SK-N-SH (cell line): ENCODE measurements around the gene CKMT2. TPM values are rescaled to one million over a fixed set of nuclear protein-coding genes. Genes with fewer than 3 reads are reported as not detected.

Experiments used
- CTCF ChIA-PET: fragments of 300-600, 350-600 bp; formaldehyde crosslinking; extraction: SDS; loops from one replicate; lab custom pipeline; 2021; lab: Yijun Ruan, JAX
- POLR2A ChIA-PET: fragments of 350-600 bp; sonication (Branson Sonifier 250); formaldehyde crosslinking; extraction: SDS; loops from one replicate; lab custom pipeline; 2020; ENCODE audit warnings: antibody characterized with exemption, inconsistent platforms; lab: Yijun Ruan, JAX
- DNase-seq: peaks from one replicate; pipeline ENCODE4 v3.0.0; 2012
- H2AFZ ChIP-seq: fragments of 200-600 bp; sonication (generic); 2 replicates; pipeline ENCODE4 v1.8.1; 2016; ENCODE audit warnings: antibody characterized with exemption, mild to moderate bottlenecking, low read depth
- H3F3A ChIP-seq: fragments of 200-600 bp; sonication (generic); replicated peaks from 2 replicates; pipeline ENCODE3; 2016; ENCODE audit warnings: antibody characterized with exemption, mild to moderate bottlenecking; ENCODE audit not compliant: insufficient read depth
- H3K27ac ChIP-seq, 2 experiments: fragments of 200-500 bp in 1 of 2; fragments of 200-600 bp in 1 of 2; sonication (Bioruptor generic) in 1 of 2; sonication (generic), shearing (Covaris generic) in 1 of 2; 2 replicates each; pipeline versions ENCODE4 v1.5.1 to v1.6.1; 2014 to 2016; ENCODE audit warnings: low read depth in 2 of 2, inconsistent platforms in 1 of 2, low read length in 1 of 2, mild to moderate bottlenecking in 1 of 2, mixed read lengths in 1 of 2
- H3K27me3 ChIP-seq: fragments of 200-600 bp; sonication (generic), shearing (Covaris generic); 2 replicates; pipeline ENCODE4 v1.6.1; 2016; ENCODE audit warnings: mixed run types; ENCODE audit not compliant: insufficient read depth
- H3K36me3 ChIP-seq, 2 experiments: fragments of 200-500 bp in 1 of 2; fragments of 200-600 bp in 1 of 2; sonication (Bioruptor generic) in 1 of 2; sonication (generic) in 1 of 2; replicated peaks in 1 of 2; 2 replicates each; pipeline versions ENCODE3 to v1.5.1; 2014 to 2016; ENCODE audit warnings: low read length in 1 of 2, mild to moderate bottlenecking in 1 of 2; ENCODE audit not compliant: insufficient read depth in 2 of 2, control insufficient read depth in 1 of 2
- H3K4me1 ChIP-seq, 2 experiments: fragments of 200-500 bp in 1 of 2; fragments of 200-600 bp in 1 of 2; sonication (Bioruptor generic) in 1 of 2; sonication (generic), shearing (Covaris generic) in 1 of 2; 2 replicates each; pipeline versions ENCODE4 v1.5.1 to v1.6.1; 2014 to 2016; ENCODE audit warnings: low read depth in 1 of 2, low read length in 1 of 2, mixed run types in 1 of 2; ENCODE audit not compliant: insufficient read depth in 2 of 2, control insufficient read depth in 1 of 2
- H3K4me2 ChIP-seq: fragments of 200-600 bp; sonication (generic), shearing (Covaris generic); 2 replicates; pipeline ENCODE4 v1.6.1; 2017; ENCODE audit warnings: mixed run types
- H3K4me3 ChIP-seq, 2 experiments: fragments of 200-500 bp in 1 of 2; fragments of 200-600 bp in 1 of 2; sonication (Bioruptor generic) in 1 of 2; sonication (generic), shearing (Covaris generic) in 1 of 2; 2 replicates each; pipeline versions ENCODE4 v1.5.1 to v1.8.1; 2014 to 2016; ENCODE audit warnings: low read depth in 2 of 2, inconsistent platforms in 1 of 2, low read length in 1 of 2, mild to moderate bottlenecking in 1 of 2, mixed read lengths in 1 of 2, moderate library complexity in 1 of 2
- H3K79me2 ChIP-seq: fragments of 200-600 bp; sonication (generic); 2 replicates; pipeline ENCODE4 v1.8.1; 2017; ENCODE audit warnings: mild to moderate bottlenecking; ENCODE audit not compliant: insufficient read depth
- H3K9ac ChIP-seq: fragments of 200-600 bp; sonication (generic); 2 replicates; pipeline ENCODE4 v1.6.1; 2017; ENCODE audit warnings: mixed run types
- H3K9me2 ChIP-seq: fragments of 200-600 bp; sonication (generic); 2 replicates; pipeline ENCODE4 v1.6.1; 2017; ENCODE audit warnings: mixed run types
- H3K9me3 ChIP-seq: fragments of 200-600 bp; sonication (generic); 2 replicates; pipeline ENCODE4 v1.6.1; 2017; ENCODE audit warnings: mixed run types, mild to moderate bottlenecking, moderate library complexity
- H4K20me1 ChIP-seq: fragments of 200-600 bp; sonication (generic); 2 replicates; pipeline ENCODE4 v1.6.1; 2017; ENCODE audit warnings: mild to moderate bottlenecking, mixed run types; ENCODE audit not compliant: insufficient read depth
- CTCF ChIP-seq: fragments of 200-600 bp; sonication (generic); IDR thresholded peaks from 2 replicates; pipeline ENCODE4 v1.6.1; 2017; ENCODE audit warnings: antibody characterized with exemption, mild to moderate bottlenecking, moderate library complexity
- ELF1 ChIP-seq: IDR thresholded peaks from 2 replicates; pipeline ENCODE4 v1.4.0; 2012
- EP300 ChIP-seq, 2 experiments: IDR thresholded peaks; 2 replicates each; pipeline versions ENCODE4 v1.4.0 to v1.6.1; 2012; ENCODE audit warnings: borderline replicate concordance in 1 of 2, low read depth in 1 of 2, low read length in 1 of 2
- FOSL2 ChIP-seq: IDR thresholded peaks from 2 replicates; pipeline ENCODE4 v1.4.0; 2012; ENCODE audit warnings: low read depth, mild to moderate bottlenecking, moderate library complexity, borderline replicate concordance
- FOXJ3 ChIP-seq: sonication (generic); formaldehyde crosslinking; IDR thresholded peaks from 2 replicates; pipeline ENCODE4 v1.5.1; 2020; ENCODE audit warnings: mild to moderate bottlenecking, missing genetic modification reagents
- FOXM1 ChIP-seq: IDR thresholded peaks from 2 replicates; pipeline ENCODE4 v1.4.0; 2012; ENCODE audit warnings: low read depth, mild to moderate bottlenecking
- GABPA ChIP-seq: IDR thresholded peaks from 2 replicates; pipeline ENCODE4 v1.4.0; 2012; ENCODE audit warnings: low read depth, mild to moderate bottlenecking
- GATA2 ChIP-seq: sonication (generic); formaldehyde crosslinking; IDR thresholded peaks from 2 replicates; pipeline ENCODE4 v1.5.0; 2020; ENCODE audit warnings: mild to moderate bottlenecking, missing genetic modification reagents
- IRF3 ChIP-seq: fragments of 150-350 bp; IDR thresholded peaks from 2 replicates; pipeline ENCODE4 v1.6.1; 2016; ENCODE audit warnings: mild to moderate bottlenecking, low read depth, low read length
- JUND ChIP-seq: IDR thresholded peaks from 2 replicates; pipeline ENCODE4 v1.4.0; 2012
- MAX ChIP-seq: IDR thresholded peaks from 2 replicates; pipeline ENCODE4 v1.4.0; 2012; ENCODE audit warnings: low read depth
- MXI1 ChIP-seq: IDR thresholded peaks from 2 replicates; pipeline ENCODE4 v1.6.1; 2012; ENCODE audit warnings: mild to moderate bottlenecking, low read depth, low read length, improper control_type of control experiment
- NRF1 ChIP-seq: IDR thresholded peaks from 2 replicates; pipeline ENCODE4 v1.6.1; 2012; ENCODE audit warnings: low read depth, mild to moderate bottlenecking, low read length
- PBX3 ChIP-seq: IDR thresholded peaks from 2 replicates; pipeline ENCODE4; 2012
- POLR2AphosphoS5 ChIP-seq: IDR thresholded peaks from 2 replicates; pipeline ENCODE4 v1.6.1; 2012; ENCODE audit warnings: low read depth, low read length
- RCOR1 ChIP-seq: fragments of 150-350 bp; IDR thresholded peaks from 2 replicates; pipeline ENCODE4 v1.6.1; 2017; ENCODE audit warnings: antibody characterized with exemption, low read length
- RFX5 ChIP-seq: IDR thresholded peaks from 2 replicates; pipeline ENCODE4 v1.6.1; 2012; ENCODE audit warnings: mild to moderate bottlenecking, improper control_type of control experiment, low read length
- RXRA ChIP-seq: IDR thresholded peaks from 2 replicates; pipeline ENCODE4 v1.4.0; 2012; ENCODE audit warnings: low read depth, mild to moderate bottlenecking, borderline replicate concordance
- SMC3 ChIP-seq: IDR thresholded peaks from 2 replicates; pipeline ENCODE4 v1.6.1; 2012; ENCODE audit warnings: low read depth, low read length, improper control_type of control experiment
- TCF12 ChIP-seq: IDR thresholded peaks from 2 replicates; pipeline ENCODE4 v1.4.0; 2012
- TEAD4 ChIP-seq: IDR thresholded peaks from 2 replicates; pipeline ENCODE4 v1.4.0; 2012; ENCODE audit warnings: mild to moderate bottlenecking, borderline replicate concordance; ENCODE audit not compliant: insufficient read depth
- USF1 ChIP-seq: IDR thresholded peaks from 2 replicates; pipeline ENCODE4 v1.4.0; 2012; ENCODE audit warnings: low read depth, borderline replicate concordance
- WGBS: methylation state at CpG from one replicate; pipeline ENCODE4 v1.1.6; 2017; ENCODE audit warnings: low lambda C conversion rate; 5-methylcytosine and 5-hydroxymethylcytosine counted together
- polyA plus RNA-seq, 3 experiments: library from polyadenylated mRNA; depleted of rRNA; stranded (reverse); fragments of >200 nt; gene quantifications; 2 replicates each; pipeline ENCODE4 v1.2.3, GENCODE V29; 2012

The CKMT2 gene
- polyA plus RNA-seq, 1 of the 3 experiments (the other 2 are of a cell fraction), result not detected

- no peak overlapping the region for H3K4me2 ChIP-seq
- ChIA-PET CTCF (interaction anchor here (1.5 to 1.6 kb wide), 2 partner anchors 11 to 31 kb away, joined by 3 to 6 read pairs; no protein-coding TSS in a partner anchor), POLR2A (no interaction called here)
- H3K27ac ChIP-seq, result peak overlapping the region; percentile 34 to 57; a peak in 3 of 4 replicates
- DNase-seq, result no peak
- no peak overlapping the region for H2AFZ ChIP-seq
- TF ChIP-seq PBX3 (peak; percentile 90), MXI1 (no peak), FOXM1 (no peak), FOXJ3 (CRISPR knock-in tag) (no peak), USF1 (no peak), FOSL2 (peak; percentile 74; the same call in 1 of the 2 replicates), GATA2 (no peak), RCOR1 (no peak), GABPA (no peak), IRF3 (no peak), SMC3 (no peak), RFX5 (no peak), ELF1 (no peak), NRF1 (no peak), EP300 (IDR thresholded peaks at IDR 0.05; ENCODE audit: borderline replicate concordance in 1 of 2, low read depth in 1 of 2, low read length in 1 of 2) (no peak), TEAD4 (no peak), RXRA (no peak), TCF12 (peak; percentile 84), MAX (peak; percentile 50), JUND (peak; percentile 71), CTCF (no peak), POLR2AphosphoS5 (no peak)
- H3K36me3 ChIP-seq, result peaks cover 0 to 4% of the 10 kb centered on the region in 2 experiments
- H3K27me3 ChIP-seq, result no peaks in the 10 kb centered on the region
- peaks cover 13% of the 10 kb centered on the region for H3F3A ChIP-seq
- H3K9me3 ChIP-seq, result no peaks in the 10 kb centered on the region
- peaks cover 23% of the 10 kb centered on the region; the same call in 1 of the 2 replicates for H3K79me2 ChIP-seq
- WGBS, result 47% methylated on average over 3 of the region's 3 CpGs
- no peak overlapping the region for H3K9ac ChIP-seq
- H3K9me2 ChIP-seq, result no peaks in the 10 kb centered on the region
- no peaks in the 10 kb centered on the region for H4K20me1 ChIP-seq
- peaks cover 5 to 8% of the 10 kb centered on the region in 2 experiments; a peak in 3 of 4 replicates for H3K4me1 ChIP-seq
- H3K4me3 ChIP-seq, result no peak overlapping the region
Measured at GRCh38 chr5:81268521-81269196, 35.5 kb downstream of the CKMT2 start.
